HG02571 (cell line): ENCODE measurements around the gene PRRG3.

Source experiments
- ATAC-seq: cut with Tn5 transposase; IDR thresholded peaks from one replicate; pipeline ENCODE4 v1.9.1; 2021; ENCODE audit warnings: mild to moderate bottlenecking, moderate library complexity; ENCODE audit not compliant: unreplicated experiment

PRRG3 gene

GRCh38 chrX:151704041-151704663 is 8.9 kb downstream of the PRRG3 start:
- no peak for ATAC-seq

- no peak for ATAC-seq
Observed at GRCh38 chrX:151708821-151709220, 13.6 kb downstream of the PRRG3 start.

DNA sequence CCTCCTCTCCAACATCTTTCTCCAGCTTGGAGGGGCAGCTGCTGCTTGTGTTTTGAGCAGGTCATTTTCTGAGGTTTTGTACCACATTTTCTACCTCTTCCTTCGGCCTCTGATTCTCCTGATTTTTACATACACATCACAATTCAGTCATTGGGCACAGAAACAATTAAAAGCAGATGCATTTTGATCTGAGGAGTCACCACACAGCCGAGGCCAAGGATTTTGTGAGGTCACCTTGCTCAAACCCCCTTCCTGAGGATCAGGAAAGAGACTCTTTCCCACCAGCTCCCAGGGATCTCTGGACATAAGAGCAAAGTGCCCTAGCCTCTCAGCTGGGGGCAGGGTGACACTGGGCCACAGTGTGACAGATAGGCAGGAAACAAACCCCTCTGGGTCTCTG is 15.2 kb downstream of the PRRG3 start:
- no peak for ATAC-seq

DNA sequence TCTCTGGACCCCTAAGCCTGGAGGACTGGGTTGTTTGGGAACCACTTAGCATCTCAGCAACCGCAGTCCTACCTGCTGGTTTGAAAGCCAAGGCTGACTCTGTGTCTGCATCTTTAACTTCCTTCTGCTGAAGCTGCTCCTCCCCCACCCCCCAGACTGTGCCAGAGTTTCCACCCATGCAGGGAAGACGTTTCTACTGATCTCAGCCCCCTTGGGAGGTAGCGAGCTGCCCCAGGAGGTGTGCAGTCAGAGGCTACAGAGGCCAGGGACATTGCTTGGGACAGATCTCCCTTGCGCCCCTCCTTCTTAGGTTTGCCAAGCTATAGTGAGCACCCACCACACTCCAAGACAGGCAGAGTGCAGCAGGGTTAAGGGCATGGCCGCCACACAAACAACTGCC is 15.9 kb downstream of the PRRG3 start:
- no peak for ATAC-seq

DNA sequence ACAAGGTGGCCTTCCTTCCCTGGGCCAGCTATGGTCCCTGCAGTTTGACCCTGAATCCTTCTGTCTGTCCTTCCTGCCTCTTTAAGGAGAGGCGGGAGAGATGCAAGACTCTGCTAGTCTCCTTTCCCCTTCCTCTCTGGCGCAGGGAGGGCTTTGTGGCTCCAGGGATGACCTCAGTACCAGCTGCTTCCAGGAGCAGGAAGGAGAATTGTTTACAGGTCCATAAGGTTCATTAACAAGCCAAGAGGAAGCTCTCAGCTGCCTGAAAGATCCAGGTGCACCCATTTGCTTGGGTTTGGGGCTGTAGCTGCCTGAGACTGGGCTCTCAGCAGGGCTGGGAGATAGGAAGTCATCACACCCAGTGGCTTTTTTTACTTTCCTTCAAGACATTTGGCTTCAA is 16.5 kb downstream of the PRRG3 start:
- no peak for ATAC-seq

- no peak for ATAC-seq
Observed at GRCh38 chrX:151712253-151712652, 17.0 kb downstream of the PRRG3 start.

DNA sequence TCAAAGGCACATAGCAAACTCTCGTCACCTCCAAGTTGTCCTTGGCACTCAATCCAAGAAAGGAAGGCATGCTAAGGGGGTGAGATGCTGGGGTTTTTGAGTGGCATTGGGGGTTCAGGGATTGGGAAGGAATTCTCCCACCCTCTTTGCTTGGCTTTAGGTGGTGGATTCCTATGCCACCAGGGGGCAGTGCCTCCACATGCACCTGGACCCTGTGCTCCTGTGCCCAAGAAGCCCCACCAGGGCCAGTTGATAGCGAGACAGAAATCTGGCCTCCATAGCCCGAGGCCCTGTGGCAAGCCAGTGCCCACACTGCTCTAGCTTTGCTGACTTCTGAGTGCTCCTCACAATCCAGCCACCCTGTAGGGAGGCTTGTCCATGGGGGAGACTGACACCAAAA is 18.6 kb downstream of the PRRG3 start:
- ATAC-seq = no peak

DNA sequence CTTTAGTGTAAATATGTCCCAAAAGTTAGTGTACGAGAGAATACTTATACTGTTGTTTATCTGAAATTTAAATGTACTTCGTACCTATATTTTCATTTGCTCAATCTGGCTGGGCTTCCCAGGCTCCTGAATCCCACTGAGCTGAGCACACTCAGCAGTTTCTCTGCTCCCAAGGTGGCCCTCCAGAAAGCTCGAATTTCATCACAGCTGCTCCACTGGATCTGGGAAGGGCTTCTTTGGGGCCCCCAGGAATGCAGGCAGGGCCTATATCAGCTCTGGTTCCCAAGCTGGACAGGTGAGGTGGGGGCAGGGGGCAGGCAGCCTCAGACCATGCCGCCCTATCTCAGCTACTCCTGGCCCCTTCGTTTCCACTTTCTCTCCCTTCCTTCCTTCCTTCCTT is 19.1 kb downstream of the PRRG3 start:
- ATAC-seq = no peak

- ATAC-seq = no peak
Observed at GRCh38 chrX:151715752-151716151, 20.5 kb downstream of the PRRG3 start, which contains the start of gene FATE1. FATE1 (plus strand) TSS chrX:151716035; CDS start chrX:151716120, 85 bp downstream.

DNA sequence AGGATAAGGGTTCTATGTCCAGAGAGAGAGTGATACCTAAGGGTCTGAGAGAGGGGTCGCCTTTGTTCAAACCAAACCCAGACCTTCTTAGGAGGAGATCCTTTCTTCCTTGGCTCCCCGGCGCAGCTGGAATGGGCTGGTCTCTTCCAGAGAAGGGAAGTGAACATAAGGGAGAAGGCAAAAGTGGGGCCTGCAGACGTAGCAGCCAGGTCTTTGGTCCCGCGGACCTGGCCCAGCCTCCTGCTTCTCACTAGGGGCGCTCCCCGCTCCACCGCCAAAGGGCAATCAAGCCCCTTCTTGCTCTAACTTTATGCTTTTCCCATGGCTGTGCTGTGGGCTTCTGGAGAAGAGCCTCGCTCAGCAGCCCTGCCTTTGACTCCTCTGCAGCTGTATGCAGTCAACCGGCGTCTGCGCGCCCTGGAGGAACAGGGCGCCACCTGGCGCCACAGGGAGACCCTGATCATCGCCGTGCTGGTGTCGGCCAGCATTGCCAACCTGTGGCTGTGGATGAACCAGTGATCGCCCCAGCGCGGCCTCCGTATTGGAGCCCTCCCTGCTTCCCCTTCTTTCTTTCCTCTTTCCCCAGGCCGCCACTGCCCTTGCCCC is 27.1 kb downstream of the PRRG3 start:
- no peak for ATAC-seq

DNA sequence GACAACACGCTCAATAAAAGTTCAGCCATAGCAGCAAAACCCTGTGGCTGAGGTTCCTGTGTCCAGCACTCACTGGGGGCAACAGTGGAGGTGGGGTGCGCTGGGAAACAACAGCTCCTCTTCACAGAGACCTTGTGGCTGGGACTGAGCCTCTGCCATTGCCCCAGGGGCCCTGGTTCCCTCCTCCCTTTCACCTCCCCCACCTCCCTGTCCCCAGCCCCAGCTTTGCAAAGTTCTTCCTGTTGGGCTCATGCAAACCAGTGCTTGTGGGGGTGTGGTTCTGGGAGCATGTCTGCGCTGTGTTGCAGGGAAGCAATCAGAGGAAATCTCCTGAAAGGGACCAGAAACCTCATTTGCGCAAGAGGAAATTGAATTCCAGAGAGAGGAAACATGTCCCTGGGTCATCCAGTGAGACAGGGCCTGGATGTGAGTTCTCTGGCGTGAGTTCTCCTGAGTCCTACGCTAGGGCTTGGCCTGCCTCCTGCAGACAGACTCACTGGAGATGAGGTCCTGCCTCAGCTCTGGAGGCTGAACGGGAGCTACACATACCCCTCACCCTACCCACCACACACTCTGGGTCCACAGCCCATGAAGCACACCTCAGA is 28.0 kb downstream of the PRRG3 start:
- ATAC-seq = no peak

GRCh38 chrX:151724563-151725337 is 29.5 kb downstream of the PRRG3 start:
- no peak for ATAC-seq

GRCh38 chrX:151725338-151725614 is 30.0 kb downstream of the PRRG3 start:
- no peak for ATAC-seq

DNA sequence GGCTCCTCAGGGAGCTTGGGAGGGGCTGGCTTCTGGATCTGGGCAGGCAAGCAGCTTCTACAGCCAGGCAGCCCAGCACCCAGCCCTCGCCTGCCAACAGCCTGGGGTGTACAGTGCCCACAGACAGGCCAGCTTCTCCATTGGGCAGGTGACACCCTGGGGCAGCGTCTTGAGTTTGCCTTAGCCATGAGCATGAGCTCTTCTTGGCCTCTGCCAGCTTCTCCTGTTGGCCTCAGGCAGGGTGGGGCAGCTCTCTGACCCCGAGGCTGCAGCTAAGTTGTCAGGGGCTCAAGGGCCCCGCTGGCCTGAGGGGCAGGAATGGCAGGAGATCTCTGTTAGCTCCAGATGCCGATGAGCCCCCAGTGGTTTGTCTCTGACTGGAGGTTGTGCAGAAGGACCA is 31.5 kb downstream of the PRRG3 start:
- no peak for ATAC-seq

- ATAC-seq = no peak
Observed at GRCh38 chrX:151727346-151727745, 32.1 kb downstream of the PRRG3 start.

GRCh38 chrX:151729056-151729725 is 33.9 kb downstream of the PRRG3 start:
- no peak for ATAC-seq

DNA sequence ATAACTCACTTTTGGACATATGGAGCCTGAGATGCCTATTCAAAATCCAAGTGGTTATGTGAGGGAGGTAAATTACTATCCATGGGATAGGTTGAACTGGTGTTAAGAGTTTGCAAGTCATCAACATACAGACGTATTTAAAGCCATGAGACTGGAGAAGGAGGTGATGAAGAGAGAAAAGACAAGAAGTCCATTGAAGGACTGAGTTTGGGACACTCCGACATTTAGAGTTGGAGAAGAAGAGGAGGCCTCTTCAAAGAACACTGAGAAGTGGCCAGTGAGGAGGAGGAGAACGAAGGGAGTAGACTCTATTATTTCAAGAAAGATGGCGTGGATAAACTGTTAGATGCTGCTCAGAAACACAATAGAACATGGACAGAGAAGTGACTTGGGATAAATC is 39.2 kb downstream of the PRRG3 start, which contains the start of gene CNGA2:
Gene CNGA2 (plus strand): TSS at position 301 of the 400 bp plus-strand sequence. CDS start 3,738 bp downstream, outside the sequence.
- ATAC-seq = no peak

GRCh38 chrX:151735219-151735618 is 40.0 kb downstream of the PRRG3 start:
- ATAC-seq = no peak

DNA sequence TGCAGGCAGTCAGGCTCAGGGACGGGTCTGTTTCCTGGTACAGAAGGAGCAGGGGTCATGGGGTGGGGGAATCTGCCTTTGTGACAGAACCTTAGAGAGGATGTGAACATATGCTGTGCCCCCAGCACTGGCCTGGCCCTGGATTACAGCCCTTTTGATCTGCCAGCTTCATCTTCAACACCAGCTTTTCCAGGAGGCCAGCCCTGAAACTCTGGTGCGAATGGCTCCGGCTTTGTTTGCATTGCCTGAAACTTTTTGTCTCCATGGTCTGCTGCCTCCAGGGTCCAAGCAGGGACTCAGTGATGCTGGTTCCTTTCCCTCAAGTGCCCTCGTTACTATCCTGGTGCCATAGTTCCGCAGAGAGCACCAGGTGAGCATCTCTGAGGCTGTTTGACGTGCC is 41.4 kb downstream of the PRRG3 start:
- ATAC-seq = no peak

DNA sequence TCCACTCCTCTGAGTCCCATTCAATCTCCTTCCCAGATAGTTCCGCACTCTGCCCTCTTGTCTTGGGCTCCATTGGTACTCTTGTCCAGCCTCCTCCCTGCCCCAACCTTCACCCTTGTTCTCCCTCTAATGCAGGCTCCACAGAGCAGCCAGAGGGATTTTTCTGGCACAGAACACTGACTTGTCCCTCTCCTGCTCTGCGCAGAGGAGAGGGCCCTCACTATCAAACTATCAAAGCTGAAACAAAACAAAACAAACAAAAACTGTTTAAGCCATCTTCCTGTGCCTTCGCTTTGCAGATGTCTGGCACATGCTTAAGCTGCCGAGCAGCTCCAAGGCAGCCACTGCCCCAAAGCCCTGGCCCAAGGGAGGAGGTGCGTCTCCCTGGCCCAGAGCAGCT is 42.2 kb downstream of the PRRG3 start:
- no peak for ATAC-seq

DNA sequence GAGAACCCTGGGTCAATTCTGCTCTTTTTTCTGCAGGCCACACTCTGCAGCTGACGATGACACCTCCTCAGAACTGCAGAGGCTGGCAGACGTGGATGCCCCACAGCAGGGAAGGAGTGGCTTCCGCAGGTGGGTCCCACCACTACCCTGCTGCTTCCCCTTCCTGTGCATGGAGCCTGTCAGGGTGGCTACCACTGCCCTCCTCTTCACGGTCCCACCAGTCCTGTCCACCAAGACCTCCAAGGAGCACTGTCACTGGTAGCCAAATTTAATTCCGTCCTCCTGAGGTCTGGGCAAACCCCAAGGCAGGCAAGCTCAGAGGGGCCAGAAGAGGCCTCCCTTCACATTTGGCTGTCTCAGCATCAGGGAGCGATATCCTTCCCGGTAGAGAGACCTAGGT is 43.5 kb downstream of the PRRG3 start:
- ATAC-seq = no peak
